Measurements from ENCODE around the gene SAMD4B.

Gene SAMD4B

DNA sequence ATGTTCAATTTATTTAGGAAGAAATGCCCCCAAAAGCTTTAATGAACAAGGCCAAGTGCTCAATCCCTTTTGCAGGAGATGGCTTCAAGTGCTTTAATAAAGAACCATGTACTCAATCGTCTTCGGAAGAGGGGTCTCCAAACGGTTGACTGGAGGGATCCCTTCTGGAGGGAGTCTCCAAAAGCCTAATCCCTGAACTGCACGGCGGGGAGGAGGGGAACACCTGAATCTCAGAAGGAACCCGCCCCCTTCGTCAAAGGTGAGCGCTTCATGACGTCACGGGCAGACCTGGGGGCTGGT is 48.2 kb downstream of the SAMD4B start:
- Mint-ChIP-seq H3K36me3 (peaks cover 43 to 45% of the 10 kb centered on the region in 2 donors), H3K4me3 (peak overlapping the region; percentile 98 to 99)

DNA sequence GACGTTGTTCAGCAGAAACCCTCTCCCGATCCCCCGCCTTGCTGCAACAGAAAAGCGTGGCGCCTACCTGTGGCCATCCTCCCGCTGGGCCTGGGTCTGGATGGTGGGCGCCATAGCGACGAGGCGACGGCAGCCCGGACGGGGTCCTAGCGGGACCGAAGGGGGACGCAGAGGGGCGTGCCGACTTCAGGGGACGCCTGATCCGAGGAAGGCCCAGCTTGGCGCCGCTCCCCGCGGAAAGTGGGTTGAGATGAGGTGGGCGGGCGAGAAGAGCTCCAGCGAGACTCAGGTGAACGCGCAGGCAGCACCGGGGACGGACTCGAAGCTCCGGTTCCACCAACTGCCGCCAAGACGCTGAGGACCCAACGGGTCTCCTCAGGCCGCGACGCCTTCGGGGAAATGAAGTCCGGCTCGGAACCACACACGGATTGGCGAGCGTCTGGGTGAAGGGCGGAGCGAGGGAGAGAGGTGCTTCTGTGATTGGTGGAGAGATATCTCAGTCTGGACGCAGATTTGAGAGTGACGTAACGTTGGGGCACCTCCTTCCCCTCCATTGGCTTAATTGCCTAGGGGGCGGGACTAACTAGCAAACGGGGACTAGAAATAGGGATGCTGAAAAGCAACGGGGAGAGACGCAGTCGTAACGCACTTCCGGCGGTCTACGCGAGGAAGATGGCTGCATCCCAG is 48.7 kb downstream of the SAMD4B start, which contains the start of the genes MED29 and PAF1:
MED29 (plus strand) TSS at position 628 of the 687 bp plus-strand sequence; CDS start at position 673, 45 bp downstream.
PAF1 (minus strand) TSS at position 356 of the 687 bp plus-strand sequence; CDS start at position 114, 242 bp downstream.
- Mint-ChIP-seq H3K36me3 (peaks cover 46 to 48% of the 10 kb centered on the region in 2 donors), H3K27ac (peak within 1 kb of the TSS; percentile 99), H3K4me1 (peaks cover 31 to 60% of the 10 kb centered on the region in 2 donors), H3K9me3 (no peaks in the 10 kb centered on the region), H3K4me3 (peak within 1 kb of the TSS; percentile 98 to 99), H3K27me3 (no peaks in the 10 kb centered on the region)
- peak; percentile 97 for DNase-seq
- ATAC-seq (replicated peaks): peak; percentile 95 to 96

More for the DNA sequence above, 48.2 kb downstream of the SAMD4B start:
- H3K27ac Mint-ChIP-seq: peak overlapping the region; percentile 99
- H3K27me3 Mint-ChIP-seq: no peaks in the 10 kb centered on the region
- no peak for ATAC-seq (replicated peaks)
- H3K9me3 Mint-ChIP-seq: no peaks in the 10 kb centered on the region
- no peak for DNase-seq
- H3K4me1 Mint-ChIP-seq: peaks cover 31 to 55% of the 10 kb centered on the region in 2 donors

DNA sequence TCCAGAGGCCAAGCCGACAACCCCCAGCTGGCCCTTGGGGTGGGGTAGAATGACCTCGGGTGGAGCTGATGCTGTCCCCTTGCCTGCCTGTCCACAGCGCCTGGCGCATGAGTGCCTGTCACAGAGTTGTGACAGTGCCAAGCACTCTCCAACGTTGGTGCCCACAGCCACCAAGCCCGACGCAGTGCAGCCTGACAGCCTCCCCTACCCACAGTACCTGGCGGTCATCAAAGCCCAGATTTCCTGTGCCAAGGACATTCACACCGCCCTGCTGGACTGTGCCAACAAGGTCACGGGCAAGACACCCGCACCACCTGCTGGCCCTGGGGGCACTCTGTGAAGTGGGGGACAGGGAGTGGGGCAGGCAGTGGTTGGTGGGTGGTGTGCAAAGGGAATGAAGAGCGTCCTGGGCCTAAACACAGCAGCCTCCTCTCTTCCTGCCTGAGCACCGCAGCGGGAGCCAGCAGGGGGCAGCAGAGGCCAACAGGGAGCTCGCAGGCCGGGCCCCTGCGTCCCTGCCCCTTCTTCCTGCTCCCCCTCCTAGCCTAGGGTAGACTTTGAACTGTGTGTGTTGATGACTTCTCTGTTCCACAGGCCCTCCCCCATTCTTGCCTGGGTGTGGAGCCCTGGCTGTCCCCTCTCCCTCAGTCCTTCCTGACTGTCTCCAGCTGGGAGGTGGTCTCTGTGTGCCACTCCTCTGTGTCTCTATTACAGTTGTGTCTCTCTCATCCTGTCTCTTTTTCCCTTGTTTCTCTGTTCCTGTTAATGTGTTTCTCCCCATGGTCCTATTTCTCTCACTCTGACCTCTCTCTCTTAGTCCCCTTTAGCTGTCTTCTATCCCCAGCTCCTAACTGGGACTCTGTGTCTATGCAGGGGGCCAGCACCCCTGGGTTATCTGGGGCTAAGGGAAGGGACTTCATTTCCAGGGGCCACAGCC is 55.4 kb downstream of the SAMD4B start:
- H3K4me3 Mint-ChIP-seq: peak overlapping the region; percentile 47 to 55
- H3K27ac Mint-ChIP-seq: peak overlapping the region; percentile 93
- ATAC-seq (replicated peaks) (peak; percentile 63 to 67), DNase-seq (peak; percentile 84)
- no peaks in the 10 kb centered on the region for H3K27me3 Mint-ChIP-seq
- H3K36me3 Mint-ChIP-seq: peaks cover 36 to 41% of the 10 kb centered on the region in 2 donors
- peaks cover 55 to 80% of the 10 kb centered on the region in 2 donors for H3K4me1 Mint-ChIP-seq
- peaks cover 0 to 4% of the 10 kb centered on the region in 2 donors for H3K9me3 Mint-ChIP-seq

DNA sequence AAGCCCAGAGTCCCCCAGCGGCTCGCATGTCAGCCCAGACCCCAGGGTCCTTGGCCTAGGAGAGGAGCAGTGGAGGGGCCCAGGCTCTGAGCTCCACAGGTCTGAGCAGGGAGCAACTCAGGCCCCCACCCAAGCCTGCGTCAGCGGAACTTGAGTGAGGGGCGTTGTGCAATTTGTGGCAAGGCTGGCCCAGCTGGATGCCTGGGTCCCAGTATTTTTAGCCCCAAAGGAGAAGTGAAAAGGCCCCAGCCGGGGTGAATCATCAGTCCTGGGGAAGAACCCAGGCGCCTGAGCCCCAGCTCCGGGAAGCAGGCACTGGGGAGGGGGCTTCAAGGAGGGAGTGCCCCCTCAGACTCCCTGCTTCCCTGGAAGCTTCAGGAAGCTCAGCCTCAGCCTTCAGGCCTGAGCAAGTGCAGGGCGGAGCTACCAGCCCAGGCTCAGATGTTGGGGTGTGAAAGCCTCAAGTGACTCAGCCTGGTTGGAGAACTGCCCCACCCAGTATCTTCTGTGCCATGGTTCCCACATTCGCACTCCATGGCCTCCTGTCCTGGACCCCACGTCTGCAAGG is 56.2 kb downstream of the SAMD4B start:
- H3K9me3 Mint-ChIP-seq: peaks cover 0 to 4% of the 10 kb centered on the region in 2 donors
- DNase-seq (peak; percentile 70), ATAC-seq (replicated peaks) (peak; percentile 12 to 17)
- peaks cover 58 to 85% of the 10 kb centered on the region in 2 donors for H3K4me1 Mint-ChIP-seq
- peak overlapping the region; percentile 93 for H3K27ac Mint-ChIP-seq
- H3K4me3 Mint-ChIP-seq: peak overlapping the region; percentile 47 to 55
- peaks cover 34 to 39% of the 10 kb centered on the region in 2 donors for H3K36me3 Mint-ChIP-seq
- no peaks in the 10 kb centered on the region for H3K27me3 Mint-ChIP-seq

DNA sequence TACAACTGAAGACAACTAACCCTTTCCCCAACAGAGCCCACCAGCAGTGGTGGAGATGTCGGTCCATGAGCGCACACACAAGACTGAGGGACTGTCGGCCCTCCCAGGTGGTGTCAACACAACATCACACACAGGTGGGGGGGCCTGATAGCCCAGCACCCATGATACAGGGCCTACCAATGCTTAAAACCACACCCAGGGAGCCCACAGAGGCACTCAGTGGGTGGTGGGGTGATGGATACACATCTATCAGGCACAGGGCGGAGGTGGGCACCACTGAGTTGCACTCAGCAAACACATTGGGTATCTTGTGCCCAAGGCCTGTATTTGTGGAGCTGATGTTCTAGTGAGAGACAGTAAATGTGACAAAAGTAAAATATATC is 57.4 kb downstream of the SAMD4B start:
- Mint-ChIP-seq H3K27me3 (no peaks in the 10 kb centered on the region), H3K9me3 (peaks cover 0 to 4% of the 10 kb centered on the region in 2 donors), H3K4me3 (peak overlapping the region; percentile 1 to 56), H3K36me3 (peaks cover 27 to 32% of the 10 kb centered on the region in 2 donors), H3K4me1 (peaks cover 61 to 91% of the 10 kb centered on the region in 2 donors), H3K27ac (peak overlapping the region; percentile 93)
- DNase-seq (no peak), ATAC-seq (replicated peaks) (no peak)

DNA sequence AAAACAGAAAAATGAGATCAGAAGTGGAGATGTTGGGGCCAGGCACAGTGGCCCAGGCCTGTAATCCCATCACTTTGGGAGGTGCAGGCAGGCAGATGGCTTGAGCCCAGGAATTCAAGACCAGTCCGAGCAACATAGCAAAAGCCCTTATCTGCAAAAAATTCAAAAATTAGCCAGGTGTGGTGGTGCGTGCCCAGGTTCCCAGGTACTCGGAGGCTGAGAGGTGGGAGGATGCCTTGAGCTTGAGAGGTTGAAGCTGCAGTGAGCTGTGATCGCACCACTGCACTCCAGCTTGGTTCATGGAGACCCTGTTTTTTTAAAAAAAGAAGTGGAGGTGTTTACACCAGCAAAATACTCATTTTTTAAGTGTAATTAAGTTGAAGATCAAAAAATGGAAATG is 57.8 kb downstream of the SAMD4B start:
- Mint-ChIP-seq H3K27ac (peak overlapping the region; percentile 93), H3K4me3 (peak overlapping the region; percentile 1 to 56), H3K4me1 (peaks cover 61 to 92% of the 10 kb centered on the region in 2 donors), H3K36me3 (peaks cover 23 to 30% of the 10 kb centered on the region in 2 donors), H3K9me3 (peaks cover 0 to 4% of the 10 kb centered on the region in 2 donors), H3K27me3 (no peaks in the 10 kb centered on the region)
- DNase-seq: no peak
- no peak for ATAC-seq (replicated peaks)

DNA sequence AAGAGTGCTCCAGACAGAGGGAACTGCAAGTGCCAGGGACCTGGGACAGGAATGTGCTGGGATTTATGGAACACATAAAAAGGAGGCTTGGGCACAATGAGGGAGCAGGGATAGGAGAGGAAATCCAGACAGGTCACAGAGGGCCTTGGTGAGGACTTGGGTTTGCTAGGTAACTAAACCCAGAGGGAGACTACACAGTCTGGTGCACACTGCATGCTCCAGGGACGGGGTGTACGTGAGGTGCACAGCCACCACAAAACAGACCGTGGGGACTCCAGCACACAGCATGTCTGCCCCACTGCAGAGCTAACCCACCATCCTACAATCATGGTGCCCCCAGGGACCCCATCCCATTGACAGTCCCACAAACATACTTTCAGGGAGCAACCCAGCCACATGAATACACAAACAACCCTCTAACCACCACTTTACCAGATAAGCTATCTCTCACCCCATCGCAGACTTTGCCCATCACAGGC is 58.9 kb downstream of the SAMD4B start:
- H3K4me1 Mint-ChIP-seq: peaks cover 63 to 92% of the 10 kb centered on the region in 2 donors
- ATAC-seq (replicated peaks) (peak; percentile 25 to 29), DNase-seq (no peak)
- H3K4me3 Mint-ChIP-seq: peak overlapping the region; percentile 67 to 96
- no peaks in the 10 kb centered on the region for H3K27me3 Mint-ChIP-seq
- H3K27ac Mint-ChIP-seq: peak overlapping the region; percentile 100
- peaks cover 16 to 19% of the 10 kb centered on the region in 2 donors for H3K36me3 Mint-ChIP-seq
- peaks cover 0 to 4% of the 10 kb centered on the region in 2 donors for H3K9me3 Mint-ChIP-seq

DNA sequence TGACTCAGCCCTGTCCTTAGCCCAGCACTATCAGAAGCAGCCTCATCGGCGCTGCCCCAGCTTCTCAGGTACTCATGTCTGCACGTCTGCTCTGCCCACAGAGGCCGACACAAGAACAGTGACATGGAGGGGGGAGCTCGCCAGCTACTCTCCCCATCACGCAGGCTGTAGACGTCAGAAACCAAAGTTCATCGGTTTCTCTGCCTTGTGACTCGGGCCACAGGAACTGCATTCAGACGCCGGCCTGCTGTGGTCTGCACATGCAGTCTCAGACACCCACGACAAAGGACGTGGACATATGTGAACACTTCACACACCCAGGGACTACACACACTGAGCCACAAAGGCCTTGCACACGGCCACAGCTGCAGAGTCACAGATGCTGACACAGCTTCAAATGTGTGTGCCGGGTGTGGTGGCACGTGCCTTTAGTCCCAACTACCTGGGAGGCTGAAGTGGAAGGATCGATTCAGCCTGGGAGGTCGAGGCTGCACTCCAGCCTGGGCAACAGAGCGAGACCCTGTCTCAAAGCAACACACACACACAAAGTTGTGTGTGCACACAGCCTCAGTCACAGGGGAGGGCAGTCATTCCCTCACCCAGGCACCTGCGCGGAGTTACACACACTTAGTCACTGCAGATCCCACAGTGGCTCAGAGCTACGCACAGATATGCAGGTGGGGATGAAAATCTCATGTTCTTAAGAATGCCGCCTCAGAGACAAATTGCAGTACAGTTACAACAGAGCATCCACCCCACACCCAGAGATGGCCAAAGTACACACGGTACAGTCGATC is 59.5 kb downstream of the SAMD4B start:
- ATAC-seq (replicated peaks) (peak; percentile 49 to 51), DNase-seq (peak; percentile 80)
- peaks cover 65 to 97% of the 10 kb centered on the region in 2 donors for H3K4me1 Mint-ChIP-seq
- H3K27me3 Mint-ChIP-seq: no peaks in the 10 kb centered on the region
- H3K27ac Mint-ChIP-seq: peak overlapping the region; percentile 100
- peaks cover 0 to 4% of the 10 kb centered on the region in 2 donors for H3K9me3 Mint-ChIP-seq
- peaks cover 17 to 18% of the 10 kb centered on the region in 2 donors for H3K36me3 Mint-ChIP-seq
- H3K4me3 Mint-ChIP-seq: peak overlapping the region; percentile 91 to 96

DNA sequence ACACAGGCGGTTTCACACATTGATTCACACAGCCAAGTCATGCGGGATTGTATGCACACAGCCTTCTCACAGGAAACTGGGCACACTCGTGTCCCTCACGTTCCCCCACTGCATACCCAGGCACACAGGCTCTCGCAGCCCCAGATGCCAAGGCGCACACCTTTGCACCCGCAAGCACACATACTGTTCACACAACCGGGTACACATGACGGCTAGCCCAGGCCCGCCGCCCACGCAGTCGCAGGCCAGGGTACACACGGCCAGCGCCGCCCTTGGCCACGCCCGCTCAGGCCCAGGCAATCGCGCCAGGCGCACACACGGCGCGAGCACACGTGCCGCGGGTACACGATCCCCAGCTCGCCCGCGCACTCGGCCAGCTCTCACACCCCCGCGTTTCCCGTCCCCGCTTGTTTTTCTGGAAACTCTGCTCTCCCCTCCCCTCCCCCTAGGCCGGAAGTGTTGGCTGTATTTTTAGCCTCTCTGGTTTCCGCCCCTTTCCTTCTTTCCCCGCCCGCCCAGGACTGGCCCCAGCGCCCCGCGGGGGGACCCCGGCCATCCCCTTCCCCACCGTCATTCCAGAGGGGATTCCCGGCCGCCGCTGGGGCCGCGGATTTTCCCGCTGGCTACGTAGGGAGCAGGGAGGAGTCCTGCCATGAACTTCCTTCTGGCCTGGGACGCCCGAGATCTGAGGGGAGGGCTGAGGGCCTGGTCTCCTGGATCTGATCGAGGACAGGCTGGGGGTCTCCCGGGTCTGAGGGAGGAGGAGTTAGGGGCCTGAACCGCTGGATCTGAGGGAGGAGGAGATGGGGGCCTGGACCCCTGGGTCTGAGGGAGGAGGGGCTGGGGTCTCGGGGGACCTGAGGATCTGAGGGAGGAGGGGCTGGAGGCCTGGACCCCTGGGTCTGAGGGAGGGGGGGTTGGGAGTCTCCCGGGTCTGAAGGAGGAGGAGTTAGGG is 60.4 kb downstream of the SAMD4B start:
- H3K9me3 Mint-ChIP-seq: peaks cover 0 to 4% of the 10 kb centered on the region in 2 donors
- peak overlapping the region; percentile 100 for H3K27ac Mint-ChIP-seq
- peaks cover 60 to 92% of the 10 kb centered on the region in 2 donors for H3K4me1 Mint-ChIP-seq
- ATAC-seq (replicated peaks) (peak; percentile 12 to 24), DNase-seq (peak; percentile 83)
- H3K27me3 Mint-ChIP-seq: no peaks in the 10 kb centered on the region
- H3K36me3 Mint-ChIP-seq: peaks cover 21 to 23% of the 10 kb centered on the region in 2 donors
- peak overlapping the region; percentile 91 to 96 for H3K4me3 Mint-ChIP-seq

DNA sequence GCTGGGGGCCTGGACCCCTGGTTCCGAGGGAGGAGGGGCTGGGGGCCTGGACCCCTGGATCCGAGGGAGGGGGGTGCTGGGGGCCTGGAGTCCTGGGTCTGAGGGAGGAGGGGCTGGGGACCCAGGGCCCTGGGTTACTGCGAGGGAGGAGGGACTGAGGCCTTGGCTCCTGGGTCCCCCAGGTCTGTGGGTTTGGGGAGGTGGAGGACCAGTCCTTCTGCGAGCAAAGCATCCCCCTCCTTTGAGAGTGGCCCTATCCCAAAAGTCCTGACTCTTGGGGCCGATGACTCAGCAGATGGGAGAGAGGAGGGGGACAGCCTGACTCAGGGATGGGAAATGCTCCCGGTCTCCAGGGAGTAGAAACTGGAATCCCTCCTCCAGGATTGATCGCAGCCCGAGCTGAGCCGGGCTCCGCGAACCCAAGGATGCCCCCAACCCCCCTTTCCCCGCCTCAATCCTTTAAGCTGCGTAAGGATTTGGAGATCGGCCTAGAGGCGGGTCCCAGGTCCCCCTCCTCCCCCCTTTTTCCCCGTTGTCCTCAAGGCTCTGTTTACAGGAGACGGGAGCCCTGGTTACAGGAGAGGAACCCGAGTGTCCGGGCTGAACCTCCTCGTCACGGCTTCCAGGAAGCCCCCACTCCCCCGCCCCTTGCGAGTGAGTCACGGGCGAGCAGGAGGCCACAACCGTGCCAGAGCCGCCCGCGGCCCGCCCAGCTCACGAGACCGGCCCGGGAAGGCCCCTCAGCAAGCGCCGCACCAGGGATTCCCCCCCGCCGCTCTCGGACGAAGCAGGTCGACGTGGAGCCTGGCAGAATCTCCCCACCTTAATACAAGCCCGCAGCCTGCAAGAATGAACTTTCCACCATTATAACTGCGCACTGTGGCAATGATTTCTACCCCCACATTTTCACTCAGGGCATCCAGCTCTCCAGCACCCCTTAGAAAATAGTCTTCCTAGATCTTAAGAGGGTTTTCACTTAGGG is 61.4 kb downstream of the SAMD4B start:
- ATAC-seq (replicated peaks) (peak; percentile 41 to 47), DNase-seq (peak; percentile 96)
- peaks cover 31 to 33% of the 10 kb centered on the region in 2 donors for H3K36me3 Mint-ChIP-seq
- peak overlapping the region; percentile 91 to 96 for H3K4me3 Mint-ChIP-seq
- peak overlapping the region; percentile 100 for H3K27ac Mint-ChIP-seq
- peaks cover 0 to 4% of the 10 kb centered on the region in 2 donors for H3K9me3 Mint-ChIP-seq
- H3K4me1 Mint-ChIP-seq: peaks cover 55 to 92% of the 10 kb centered on the region in 2 donors
- H3K27me3 Mint-ChIP-seq: no peaks in the 10 kb centered on the region

DNA sequence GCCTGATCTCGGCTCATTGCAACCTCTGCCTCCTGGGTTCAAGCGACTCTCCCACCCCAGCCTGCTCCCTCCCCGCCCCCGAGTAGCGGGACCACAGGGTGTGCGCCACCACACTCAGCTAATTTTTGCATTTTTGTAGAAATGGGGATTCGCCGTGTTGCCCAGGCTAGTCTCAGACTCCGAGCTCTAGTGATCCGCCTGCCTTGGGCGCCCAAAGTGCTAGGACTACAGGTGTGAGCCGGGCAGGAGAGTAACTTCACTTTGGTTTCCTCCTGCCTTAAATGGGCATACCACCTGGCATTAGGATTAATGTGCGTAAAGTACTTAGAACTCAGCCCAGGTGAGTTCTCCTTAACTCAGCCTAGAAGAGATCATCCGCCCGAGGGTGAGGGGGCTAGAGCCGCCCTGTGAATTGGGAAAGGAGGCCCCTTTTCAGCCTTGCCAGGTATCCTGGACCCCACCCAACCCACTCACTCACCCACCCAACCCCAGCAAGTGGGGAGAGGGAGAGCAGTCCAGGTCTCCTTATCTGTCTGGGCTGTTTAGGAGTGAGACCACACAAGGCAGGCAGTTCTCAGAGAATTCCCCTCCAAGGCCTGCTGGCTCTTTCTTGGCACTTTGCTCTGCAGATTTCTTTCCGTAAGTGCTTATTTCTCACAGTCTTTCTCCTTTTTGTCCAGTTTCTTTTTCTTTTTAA is 63.2 kb downstream of the SAMD4B start:
- no peak for DNase-seq
- Mint-ChIP-seq H3K36me3 (peaks cover 23 to 28% of the 10 kb centered on the region in 2 donors), H3K4me3 (peak overlapping the region; percentile 53 to 57), H3K4me1 (peaks cover 51 to 85% of the 10 kb centered on the region in 2 donors), H3K27me3 (no peaks in the 10 kb centered on the region), H3K27ac (peak overlapping the region; percentile 100), H3K9me3 (no peaks in the 10 kb centered on the region)
- no peak for ATAC-seq (replicated peaks)

Measured in stimulated activated naive B cell treated with anti-CD40 and anti-IgM and Interleukin-4, amounts not matched to agents 10 μg/mL and 1 μg/mL and 100 μg/mL, for 72 hours (primary cell).